HepG2 (cell line): Measurements from ENCODE around the gene MAN1B1. TPM values are rescaled to one million over a fixed set of nuclear protein-coding genes. Genes with fewer than 3 reads are reported as not detected.

Experiments
- CENPX ChIP-seq: sonication (generic); formaldehyde crosslinking; IDR thresholded peaks from 2 replicates; pipeline ENCODE4 v1.9.0; 2021; ENCODE audit warnings: mild to moderate bottlenecking, missing genetic modification reagents, moderate library complexity
- DR1 ChIP-seq: sonication (generic); formaldehyde crosslinking; IDR thresholded peaks from 2 replicates; pipeline ENCODE4 v1.8.0; 2021; ENCODE audit warnings: mild to moderate bottlenecking, missing genetic modification reagents, inconsistent platforms
- HCFC1 ChIP-seq: fragments of 150-350 bp; IDR thresholded peaks from 2 replicates; pipeline ENCODE4 v1.6.1; 2014; ENCODE audit warnings: low read depth, low read length
- HOXA9 ChIP-seq: sonication (generic); formaldehyde crosslinking; IDR thresholded peaks from 2 replicates; pipeline ENCODE4 v1.8.1; 2022; ENCODE audit warnings: missing genetic modification reagents, mild to moderate bottlenecking, moderate library complexity, borderline replicate concordance
- NFATC3 ChIP-seq: sonication (generic); formaldehyde crosslinking; IDR thresholded peaks from 2 replicates; pipeline ENCODE4 v1.5.1; 2020; ENCODE audit warnings: mild to moderate bottlenecking, missing genetic modification reagents
- NR2C2 ChIP-seq: sonication (generic); formaldehyde crosslinking; IDR thresholded peaks from 2 replicates; pipeline ENCODE4 v1.4.0; 2020; ENCODE audit warnings: missing genetic modification reagents, mild to moderate bottlenecking, moderate library complexity, borderline replicate concordance
- RAD51 ChIP-seq: fragments of 450-650 bp; IDR thresholded peaks from 2 replicates; pipeline ENCODE4 v1.6.1; 2016; ENCODE audit warnings: borderline replicate concordance
- RBAK ChIP-seq: sonication (generic); formaldehyde crosslinking; IDR thresholded peaks from 2 replicates; pipeline ENCODE4 v1.5.1; 2020; ENCODE audit warnings: mild to moderate bottlenecking, missing genetic modification reagents
- SMAD1 ChIP-seq: sonication (generic); formaldehyde crosslinking; IDR thresholded peaks from 2 replicates; pipeline ENCODE4 v1.4.0; 2020; ENCODE audit warnings: missing genetic modification reagents, low read depth, mild to moderate bottlenecking, borderline replicate concordance
- SNAPC5 ChIP-seq: sonication (generic); formaldehyde crosslinking; IDR thresholded peaks from 2 replicates; pipeline ENCODE4 v1.8.1; 2023; ENCODE audit warnings: mild to moderate bottlenecking, missing genetic modification reagents, borderline replicate concordance
- SOX13 ChIP-seq, 3 experiments: fragments of 450-650 bp in 1 of 3; sonication (generic) in 1 of 3; formaldehyde crosslinking in 1 of 3; IDR thresholded peaks in 2 of 3; conservative IDR thresholded peaks in 1 of 3; 2 replicates each; pipeline versions ENCODE4 v1.5.0 to v1.6.1; 2016 to 2020; ENCODE audit warnings: antibody characterized with exemption in 1 of 3, mild to moderate bottlenecking in 1 of 3, missing compliant biosample characterization in 1 of 3, missing genetic modification reagents in 1 of 3, moderate library complexity in 1 of 3
- SYNCRIP ChIP-seq: fragments of 200-400 bp; formaldehyde crosslinking; IDR thresholded peaks from 2 replicates; pipeline ENCODE4 v1.6.1; 2018; ENCODE audit warnings: mild to moderate bottlenecking, low read depth, low read length; ENCODE audit not compliant: insufficient read depth
- TEAD3 ChIP-seq: optimal IDR thresholded peaks from 2 replicates; pipeline ENCODE3; 2016; ENCODE audit warnings: borderline replicate concordance
- THAP8 ChIP-seq: sonication (generic); formaldehyde crosslinking; IDR thresholded peaks from 2 replicates; pipeline ENCODE4 v1.5.1; 2020; ENCODE audit warnings: missing genetic modification reagents, mild to moderate bottlenecking, borderline replicate concordance
- ZBTB37 ChIP-seq: sonication (generic); formaldehyde crosslinking; IDR thresholded peaks from 2 replicates; pipeline ENCODE4 v1.4.0; 2020; ENCODE audit warnings: mild to moderate bottlenecking, missing genetic modification reagents
- ZFP37 ChIP-seq: sonication (generic); formaldehyde crosslinking; IDR thresholded peaks from 2 replicates; pipeline ENCODE4 v1.4.0; 2020; ENCODE audit warnings: missing genetic modification reagents, borderline replicate concordance
- ZNF10 ChIP-seq: sonication (generic); formaldehyde crosslinking; IDR thresholded peaks from 2 replicates; pipeline ENCODE4 v1.4.0; 2020; ENCODE audit warnings: mild to moderate bottlenecking, low read depth, missing genetic modification reagents, borderline replicate concordance
- ZNF260 ChIP-seq: sonication (generic); formaldehyde crosslinking; IDR thresholded peaks from 2 replicates; pipeline ENCODE4 v1.4.0; 2020; ENCODE audit warnings: missing genetic modification reagents, low read depth, mild to moderate bottlenecking, borderline replicate concordance
- ZNF343 ChIP-seq: sonication (generic); formaldehyde crosslinking; IDR thresholded peaks from 2 replicates; pipeline ENCODE4 v1.4.0; 2020; ENCODE audit warnings: mild to moderate bottlenecking, missing genetic modification reagents
- ZNF383 ChIP-seq: sonication (generic); formaldehyde crosslinking; IDR thresholded peaks from 2 replicates; pipeline ENCODE4 v1.4.0; 2020; ENCODE audit warnings: missing genetic modification reagents, mild to moderate bottlenecking, borderline replicate concordance
- ZNF431 ChIP-seq: sonication (generic); formaldehyde crosslinking; IDR thresholded peaks from 2 replicates; pipeline ENCODE4 v1.9.0; 2022; ENCODE audit warnings: missing genetic modification reagents, low read depth, mild to moderate bottlenecking, borderline replicate concordance
- ZNF550 ChIP-seq: sonication (generic); formaldehyde crosslinking; IDR thresholded peaks from 2 replicates; pipeline ENCODE4 v1.4.0; 2020; ENCODE audit warnings: mild to moderate bottlenecking, missing genetic modification reagents, borderline replicate concordance
- ZNF598 ChIP-seq: sonication (generic); formaldehyde crosslinking; IDR thresholded peaks from 2 replicates; pipeline ENCODE4 v1.5.1; 2020; ENCODE audit warnings: mild to moderate bottlenecking, missing genetic modification reagents, borderline replicate concordance
- ZNF777 ChIP-seq: sonication (generic); formaldehyde crosslinking; IDR thresholded peaks from 2 replicates; pipeline ENCODE4 v1.4.0; 2020; ENCODE audit warnings: missing genetic modification reagents
- ZNF784 ChIP-seq: sonication (generic); formaldehyde crosslinking; IDR thresholded peaks from 2 replicates; pipeline ENCODE4 v1.5.1; 2020; ENCODE audit warnings: missing genetic modification reagents, mild to moderate bottlenecking, borderline replicate concordance
- polyA plus RNA-seq, 8 experiments: library from polyadenylated mRNA; depleted of rRNA in 3 of 8; stranded (reverse) in 7 of 8; unstranded in 1 of 8; fragments of >200 nt; fragmentation: Illumina TruSeq in 4 of 8; extraction: Trizol in 4 of 8; gene quantifications; 2 replicates each; pipeline versions ENCODE4 v1.2.1 to v1.2.3, GENCODE V29; 2011 to 2016; ENCODE audit warnings: low read depth in 4 of 8, missing spikeins in 1 of 8, mixed read lengths in 1 of 8; ENCODE audit not compliant: insufficient read depth in 1 of 8
- total RNA-seq, 5 experiments: library from RNA; depleted of rRNA; stranded (reverse); fragments of >200 nt; fragmentation: Illumina TruSeq; extraction: Trizol; gene quantifications; 2 replicates each; pipeline ENCODE4 v1.2.3, GENCODE V29; 2016; ENCODE audit warnings: low read depth in 1 of 5
- TF ChIP-seq, protein P1 (sequence below): sonication (generic); formaldehyde crosslinking; IDR thresholded peaks from 2 replicates; pipeline ENCODE4 v1.4.0; 2020; ENCODE audit warnings: missing genetic modification reagents

The MAN1B1 gene
- total and polyA plus RNA-seq, 2 of the 13 experiments (the other 11 are each of a cell fraction or from before 2014, with no cell fraction given), result 48.9 to 59.5 TPM

GRCh38 chr9:137138722-137139467 is 52.1 kb downstream of the MAN1B1 start, which contains the start of gene GRIN1 (continued):
- TF ChIP-seq THAP8 (CRISPR knock-in tag) (no peak), DR1 (CRISPR knock-in tag) (no peak), ZNF383 (CRISPR knock-in tag) (no peak), ZNF10 (no peak), ZNF260 (no peak), ZNF784 (CRISPR knock-in tag) (no peak), ZNF343 (CRISPR knock-in tag) (no peak), ZNF550 (CRISPR knock-in tag) (no peak), HOXA9 (CRISPR knock-in tag) (no peak), ZBTB37 (no peak), ZNF431 (no peak), SYNCRIP (no peak), HCFC1 (no peak), RBAK (CRISPR knock-in tag) (no peak), ZNF777 (CRISPR knock-in tag) (0 out of 2 replicates have a peak, but pooled peaks have one; percentile 38), ZFP37 (no peak), SNAPC5 (no peak), ZNF598 (CRISPR knock-in tag) (no peak), RAD51 (no peak), TEAD3 (CRISPR knock-in tag) (no peak), CENPX (no peak), NR2C2 (CRISPR knock-in tag) (no peak), SMAD1 (CRISPR knock-in tag) (no peak), SOX13 (IDR thresholded peaks at IDR 0.05) (no peak), SOX13 (CRISPR knock-in tag; conservative IDR thresholded peaks at IDR 0.05 in 1 of 2, IDR thresholded peaks at IDR 0.05 in 1 of 2) (no peak), NFATC3 (no peak)
- TF ChIP-seq, protein P1, sequence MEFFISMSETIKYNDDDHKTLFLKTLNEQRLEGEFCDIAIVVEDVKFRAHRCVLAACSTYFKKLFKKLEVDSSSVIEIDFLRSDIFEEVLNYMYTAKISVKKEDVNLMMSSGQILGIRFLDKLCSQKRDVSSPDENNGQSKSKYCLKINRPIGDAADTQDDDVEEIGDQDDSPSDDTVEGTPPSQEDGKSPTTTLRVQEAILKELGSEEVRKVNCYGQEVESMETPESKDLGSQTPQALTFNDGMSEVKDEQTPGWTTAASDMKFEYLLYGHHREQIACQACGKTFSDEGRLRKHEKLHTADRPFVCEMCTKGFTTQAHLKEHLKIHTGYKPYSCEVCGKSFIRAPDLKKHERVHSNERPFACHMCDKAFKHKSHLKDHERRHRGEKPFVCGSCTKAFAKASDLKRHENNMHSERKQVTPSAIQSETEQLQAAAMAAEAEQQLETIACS (CRISPR knock-in tag), result no peak
